Small intestine (tissue), 7 donors: ENCODE measurements around the gene GTPBP6. TPM values are rescaled to one million over a fixed set of nuclear protein-coding genes. Genes with fewer than 3 reads are reported as not detected.
"Not testable (repeated sequence)": the region's sequence is repeated elsewhere in the genome, so short reads cannot be mapped to it uniquely, and the experiment has no call there.

ENCODE experiments used
- DNase-seq, 2 donors: peaks; one replicate each; pipeline versions ENCODE4 v3.0.0 to v3.0.0-alpha.2; 2013
- FAIRE-seq: peaks from 2 replicates; lab custom pipeline; 2012; peaks lifted over from hg19 to GRCh38; lab: Jason Lieb, UNC
- H3K27ac ChIP-seq, 3 donors: one replicate each; pipeline ENCODE4 v1.5.1; 2013; ENCODE audit warnings: low read length in 2 of 3, mild to moderate bottlenecking in 2 of 3, control low read depth in 1 of 3, inconsistent platforms in 1 of 3, low read depth in 1 of 3, moderate library complexity in 1 of 3
- H3K27me3 ChIP-seq, 3 donors: one replicate each; pipeline ENCODE4 v1.6.1; 2013; ENCODE audit warnings: low read length in 3 of 3, inconsistent platforms in 1 of 3; ENCODE audit not compliant: control insufficient read depth in 3 of 3, insufficient read depth in 3 of 3
- H3K36me3 ChIP-seq, 3 donors: one replicate each; pipeline ENCODE4 v1.6.1; 2013; ENCODE audit warnings: low read length in 3 of 3, inconsistent platforms in 1 of 3, low read depth in 1 of 3, mild to moderate bottlenecking in 1 of 3, moderate library complexity in 1 of 3; ENCODE audit not compliant: control insufficient read depth in 3 of 3, insufficient read depth in 2 of 3
- H3K4me1 ChIP-seq, 3 donors: one replicate each; pipeline ENCODE4 v1.6.1; 2013; ENCODE audit warnings: low read length in 2 of 3, inconsistent platforms in 1 of 3, low read depth in 1 of 3, mild to moderate bottlenecking in 1 of 3, moderate library complexity in 1 of 3; ENCODE audit not compliant: control insufficient read depth in 3 of 3, insufficient read depth in 2 of 3
- H3K4me3 ChIP-seq, 3 donors: one replicate each; pipeline ENCODE4 v1.5.1; 2013; ENCODE audit warnings: low read length in 3 of 3, control low read depth in 1 of 3, inconsistent platforms in 1 of 3, low read depth in 1 of 3, mild to moderate bottlenecking in 1 of 3, moderate library complexity in 1 of 3
- H3K9me3 ChIP-seq, 2 donors: one replicate each; pipeline ENCODE4 v1.6.1; 2013; ENCODE audit warnings: low read depth in 1 of 2, low read length in 1 of 2; ENCODE audit not compliant: control insufficient read depth in 2 of 2, insufficient read depth in 1 of 2
- WGBS, 3 donors: extraction: QIAGEN DNeasy Blood & Tissue Kit; methylation state at CpG; one replicate each; pipeline ENCODE4 v1.1.7; 2013; 5-methylcytosine and 5-hydroxymethylcytosine counted together
- polyA plus RNA-seq, 4 donors: library from polyadenylated mRNA; stranded (reverse) in 3 of 4; unstranded in 1 of 4; fragments of 200-250 nt in 3 of 4; fragments of 120-200 nt in 1 of 4; gene quantifications; one replicate each; pipeline versions ENCODE4 v1.2.1 to v1.2.3, GENCODE V29; 2013
- donor health status: healthy with polysubstance abuse.
- donor health status: control.
- donor health status: control.
- donor health status: Bipolar disorder and iron deficiency.
- donor health status: healthy.

GTPBP6 gene
- polyA plus RNA-seq, 4 donors, result 34.9 to 69.7 (median 44.8) TPM

DNA sequence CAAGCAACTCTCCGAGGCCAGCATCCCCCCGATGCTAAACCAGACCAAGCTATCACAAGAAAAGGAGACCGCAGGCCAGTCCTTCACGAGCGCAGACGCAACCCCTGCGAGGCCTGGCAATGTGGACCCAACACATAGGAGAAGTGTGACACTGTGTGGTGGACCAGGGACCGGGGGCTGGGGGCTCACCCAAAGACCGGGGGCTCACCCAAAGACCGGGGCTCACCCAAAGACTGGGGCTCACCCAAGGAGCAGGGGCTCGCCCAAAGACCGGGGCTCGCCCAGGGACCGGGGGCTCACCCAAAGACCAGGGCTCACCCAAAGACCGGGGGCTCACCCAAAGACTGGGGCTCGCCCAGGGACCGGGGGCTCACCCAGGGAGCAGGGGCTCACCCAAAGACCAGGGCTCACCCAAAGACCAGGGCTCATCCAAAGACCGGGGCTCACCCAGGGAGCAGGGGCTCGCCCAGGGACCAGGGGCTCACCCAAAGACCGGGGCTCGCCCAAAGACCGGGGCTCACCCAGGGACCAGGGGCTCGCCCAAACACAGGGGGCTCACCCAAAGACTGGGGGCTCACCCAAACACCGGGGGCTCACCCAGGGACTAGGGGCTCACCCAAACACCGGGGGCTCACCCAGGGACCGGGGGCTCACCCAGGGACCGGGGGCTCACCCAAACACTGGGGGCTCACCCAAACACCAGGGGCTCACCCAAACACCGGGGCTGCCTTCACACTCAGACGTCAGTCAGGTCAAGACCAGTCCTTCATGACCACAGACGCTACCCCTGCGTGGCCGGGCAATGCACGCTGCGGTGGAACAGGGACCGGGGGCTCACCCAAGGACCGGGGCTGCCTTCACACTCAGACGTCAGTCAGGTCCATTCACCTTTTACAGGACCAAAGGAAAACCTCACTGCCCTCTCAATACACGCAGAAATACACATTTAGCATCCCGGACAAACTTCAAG is 35.3 kb upstream of the GTPBP6 start:
- FAIRE-seq (no peak), DNase-seq (no peak)
- WGBS, 3 donors, result 94 to 96% (median 96%) methylated on average over 32 to 39 of the region's 39 CpGs

DNA sequence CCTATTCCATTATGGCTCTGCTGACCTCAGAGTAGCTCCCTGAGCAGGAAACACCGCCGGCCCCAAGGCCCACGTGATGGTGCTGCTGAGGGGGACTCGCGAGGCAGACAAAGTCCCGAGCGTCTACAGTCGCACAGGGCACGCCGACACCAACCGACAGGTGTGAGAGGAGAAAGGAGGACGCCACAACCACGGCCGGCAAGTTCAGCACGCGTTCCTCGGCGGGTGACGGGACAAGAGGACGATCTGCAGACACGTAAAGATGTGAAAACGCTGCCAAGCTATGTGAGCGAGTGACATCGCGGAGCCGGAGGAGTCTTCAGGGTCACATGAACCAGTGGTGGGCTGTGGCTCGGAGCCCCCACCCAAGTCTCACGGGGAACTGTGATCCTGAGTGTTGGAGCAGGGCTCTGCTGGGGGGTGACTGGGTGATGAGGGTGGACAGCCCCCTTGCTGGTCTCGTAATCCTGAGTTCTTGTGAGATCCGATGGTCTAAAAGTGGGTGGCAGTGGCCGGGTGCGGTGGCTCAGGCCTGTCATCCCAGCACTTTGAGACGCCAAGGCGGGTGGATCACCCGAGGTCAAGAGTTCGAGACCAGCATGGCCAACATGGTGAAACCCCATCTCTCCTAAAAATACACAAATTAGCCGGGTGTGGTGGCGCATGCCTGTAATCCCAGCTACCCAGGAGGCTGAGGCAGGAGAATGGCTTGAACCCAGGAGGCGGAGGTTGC is 34.2 kb upstream of the GTPBP6 start:
- Histone ChIP-seq H3K36me3 (peaks cover 0 to 13% (median 0%) of the 10 kb centered on the region in 3 donors), H3K27ac (no peak overlapping the region), H3K9me3 (peaks cover 0 to 38% of the 10 kb centered on the region in 2 donors), H3K27me3 (no peaks in the 10 kb centered on the region), H3K4me3 (no peak overlapping the region), H3K4me1 (no peaks in the 10 kb centered on the region)
- FAIRE-seq (no peak), DNase-seq (no peak)
- 96 to 98% (median 97%) methylated on average over 39 of the region's 39 CpGs for WGBS, 3 donors

More for the DNA sequence above, 35.3 kb upstream of the GTPBP6 start:
- no peak overlapping the region for H3K4me3 ChIP-seq
- H3K4me1 ChIP-seq, result no peaks in the 10 kb centered on the region
- peaks cover 0 to 39% of the 10 kb centered on the region in 2 donors for H3K9me3 ChIP-seq
- peaks cover 0 to 21% (median 0%) of the 10 kb centered on the region in 3 donors for H3K36me3 ChIP-seq
- H3K27me3 ChIP-seq, result no peaks in the 10 kb centered on the region
- H3K27ac ChIP-seq, result no peak overlapping the region

DNA sequence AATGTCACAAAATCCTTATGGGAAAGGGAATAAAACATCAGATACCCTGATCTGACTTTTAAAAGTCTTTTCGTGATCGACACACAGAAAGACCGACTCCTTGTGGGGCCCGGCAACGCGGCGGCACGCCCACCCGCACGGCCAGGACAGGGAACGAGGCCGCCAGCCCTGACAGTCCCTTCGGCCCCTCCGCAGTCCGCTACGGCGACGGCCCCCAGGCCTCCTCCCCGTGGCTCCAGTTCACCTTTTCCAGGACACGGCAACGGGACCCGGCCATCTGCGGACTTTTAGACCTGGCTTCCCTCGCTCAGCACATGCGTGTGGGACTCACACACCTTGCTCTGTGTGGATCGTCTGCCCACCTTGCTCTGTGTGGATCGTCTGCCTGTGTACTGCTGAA is 33.6 kb upstream of the GTPBP6 start:
- H3K27ac ChIP-seq, result no peak overlapping the region
- peaks cover 0 to 43% of the 10 kb centered on the region in 2 donors for H3K9me3 ChIP-seq
- H3K4me1 ChIP-seq, result no peaks in the 10 kb centered on the region
- 96 to 97% (median 97%) methylated on average over 27 of the region's 27 CpGs for WGBS, 3 donors
- DNase-seq (no peak), FAIRE-seq (no peak)
- peaks cover 0 to 11% (median 0%) of the 10 kb centered on the region in 3 donors for H3K36me3 ChIP-seq
- H3K27me3 ChIP-seq, result no peaks in the 10 kb centered on the region
- H3K4me3 ChIP-seq, result no peak overlapping the region

DNA sequence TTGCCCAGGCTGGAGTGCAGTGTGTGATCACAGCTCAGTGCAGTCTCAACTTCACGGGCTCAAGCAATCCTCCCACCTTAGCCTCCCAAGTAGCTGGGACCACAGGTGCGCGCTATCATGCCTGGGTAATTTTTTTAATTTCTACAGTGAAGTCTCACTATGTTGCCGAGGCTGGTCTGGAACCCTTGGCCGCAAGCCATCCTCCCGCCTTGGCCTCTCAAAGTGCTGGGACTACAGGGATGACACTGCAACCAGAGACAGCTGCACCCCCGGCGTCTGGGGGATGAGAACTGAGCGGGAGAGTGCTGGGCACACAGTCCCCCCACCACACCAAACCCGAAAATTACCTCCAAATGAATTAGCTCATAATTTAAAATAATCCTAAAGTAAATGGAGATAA is 33.1 kb upstream of the GTPBP6 start:
- no peaks in the 10 kb centered on the region for H3K4me1 ChIP-seq
- FAIRE-seq (no peak), DNase-seq (no peak)
- peaks cover 0 to 46% of the 10 kb centered on the region in 2 donors for H3K9me3 ChIP-seq
- WGBS, 3 donors, result 96 to 98% (median 96%) methylated on average over 10 of the region's 10 CpGs
- no peak overlapping the region for H3K4me3 ChIP-seq
- no peaks in the 10 kb centered on the region for H3K27me3 ChIP-seq
- H3K27ac ChIP-seq, result no peak overlapping the region
- H3K36me3 ChIP-seq, result peaks cover 0 to 15% (median 0%) of the 10 kb centered on the region in 3 donors

DNA sequence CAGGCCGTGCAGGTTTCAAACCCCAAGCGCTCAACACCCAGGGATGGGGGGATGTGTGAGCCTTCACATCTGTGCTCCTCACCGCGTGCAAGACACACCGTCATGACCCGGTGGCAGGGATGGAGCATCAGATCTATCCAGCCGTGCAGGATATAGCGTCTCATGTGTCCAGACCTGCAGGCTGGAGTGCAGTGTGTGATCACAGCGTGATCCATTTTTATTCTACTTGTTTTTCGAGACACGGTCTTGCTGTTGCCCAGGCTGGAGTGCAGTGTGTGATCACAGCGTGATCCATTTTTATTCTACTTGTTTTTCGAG is 32.7 kb upstream of the GTPBP6 start:
- Histone ChIP-seq H3K36me3 (peaks cover 0 to 17% (median 0%) of the 10 kb centered on the region in 3 donors), H3K9me3 (peaks cover 0 to 46% of the 10 kb centered on the region in 2 donors)
- H3K4me1 ChIP-seq, DNase-seq, H3K27me3 ChIP-seq, FAIRE-seq, H3K4me3 ChIP-seq, H3K27ac ChIP-seq: not testable (repeated sequence)
- WGBS, 3 donors, result 95 to 98% (median 97%) methylated on average over 11 of the region's 13 CpGs

DNA sequence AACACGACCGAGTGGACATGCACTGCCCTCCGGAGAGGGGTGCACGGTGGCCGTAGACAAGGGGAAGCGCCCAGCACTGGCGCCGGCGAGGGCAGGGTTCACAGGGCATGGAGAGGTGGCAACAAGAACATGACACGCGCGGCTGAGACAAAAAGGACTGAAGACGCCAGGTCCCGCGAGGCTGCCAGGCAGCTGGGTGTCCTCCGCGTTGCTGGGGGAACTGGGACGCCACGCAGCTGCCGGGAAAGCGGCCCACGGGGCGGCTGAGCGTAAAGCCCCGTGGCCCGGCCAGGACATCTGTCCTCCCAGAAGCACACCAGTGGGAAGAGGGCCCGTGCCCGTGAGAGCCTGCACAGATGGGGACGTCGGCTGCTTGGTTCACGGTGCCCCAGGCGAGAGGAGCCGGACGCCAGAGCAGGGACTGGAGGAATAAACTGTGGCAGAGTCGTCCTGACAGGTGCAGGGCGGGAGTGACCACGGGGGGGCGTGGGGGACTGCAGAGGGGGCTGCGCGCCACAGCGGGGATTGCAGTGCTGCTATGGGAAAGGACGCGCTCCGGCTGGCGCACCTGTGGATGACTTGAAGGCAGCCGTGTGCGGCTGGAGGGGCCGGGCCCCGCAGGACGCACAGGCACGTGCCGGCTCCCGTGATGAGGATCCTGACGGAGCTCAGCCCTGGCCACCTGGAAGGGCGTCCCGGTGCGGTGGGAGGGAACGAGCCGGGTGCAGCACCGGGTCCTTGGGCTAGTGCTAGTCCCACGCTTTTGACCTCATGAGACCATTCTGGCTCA is 32.1 kb upstream of the GTPBP6 start:
- Histone ChIP-seq H3K36me3 (peaks cover 0 to 17% (median 0%) of the 10 kb centered on the region in 3 donors), H3K9me3 (peaks cover 0 to 46% of the 10 kb centered on the region in 2 donors), H3K4me3 (no peak overlapping the region), H3K4me1 (no peaks in the 10 kb centered on the region), H3K27me3 (no peaks in the 10 kb centered on the region), H3K27ac (no peak overlapping the region)
- WGBS, 3 donors, result 95 to 96% (median 95%) methylated on average over 59 to 61 of the region's 61 CpGs
- no peak for FAIRE-seq
- DNase-seq, result no peak

DNA sequence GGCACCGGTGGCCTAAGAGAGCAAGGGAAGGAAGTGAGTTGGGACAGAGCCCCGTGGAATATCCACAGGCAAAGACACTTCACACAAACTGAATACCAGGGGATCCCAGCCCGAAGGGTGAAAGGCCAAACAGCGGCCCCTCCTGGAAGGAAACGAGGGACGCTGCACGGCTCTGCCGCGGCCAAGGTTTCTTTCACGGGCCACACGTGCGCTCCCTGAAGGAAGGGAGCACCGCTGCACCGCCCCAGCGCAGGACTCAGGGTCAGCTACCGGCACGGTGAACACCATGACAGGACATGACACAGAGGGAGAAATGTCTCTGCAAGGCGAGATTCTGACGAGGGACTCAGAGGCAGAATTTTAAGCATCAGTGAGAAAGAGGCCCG is 31.5 kb upstream of the GTPBP6 start:
- no peak for FAIRE-seq
- WGBS, 3 donors, result 86 to 95% (median 93%) methylated on average over 20 of the region's 20 CpGs
- Histone ChIP-seq H3K9me3 (peaks cover 0 to 48% of the 10 kb centered on the region in 2 donors), H3K4me3 (no peak overlapping the region), H3K27ac (no peak overlapping the region), H3K27me3 (no peaks in the 10 kb centered on the region), H3K36me3 (peaks cover 0 to 18% (median 0%) of the 10 kb centered on the region in 3 donors), H3K4me1 (no peaks in the 10 kb centered on the region)
- no peak for DNase-seq

DNA sequence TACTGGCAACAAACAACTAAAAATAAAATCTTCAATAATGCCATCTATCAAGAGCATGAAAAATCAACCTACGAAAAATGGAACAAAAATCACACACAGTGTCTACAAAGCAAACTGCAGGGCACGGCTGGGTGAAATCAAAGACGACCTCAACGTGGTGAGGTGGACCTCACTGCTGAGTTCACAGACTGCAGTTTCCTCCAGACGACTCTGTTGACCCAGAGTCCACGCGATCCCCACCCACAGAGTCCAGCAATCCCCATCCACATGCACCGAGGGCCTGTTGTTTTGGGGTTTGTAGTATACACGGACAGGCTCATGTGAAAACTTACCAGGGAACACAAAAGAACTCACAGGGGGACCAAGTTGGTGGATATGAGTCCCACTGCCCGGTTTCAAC is 31.1 kb upstream of the GTPBP6 start:
- Histone ChIP-seq H3K9me3 (peaks cover 0 to 51% of the 10 kb centered on the region in 2 donors), H3K4me3 (no peak overlapping the region), H3K27ac (no peak overlapping the region), H3K4me1 (no peaks in the 10 kb centered on the region), H3K36me3 (peaks cover 0 to 20% (median 0%) of the 10 kb centered on the region in 3 donors), H3K27me3 (no peaks in the 10 kb centered on the region)
- WGBS, 3 donors, result 84 to 86% (median 85%) methylated on average over 10 of the region's 10 CpGs
- DNase-seq (no peak), FAIRE-seq (no peak)
